Liver (tissue), 9 donors: ENCODE measurements around the gene ADAMTS14. TPM values are rescaled to one million over a fixed set of nuclear protein-coding genes. Genes with fewer than 3 reads are reported as not detected.

Source experiments
- DNase-seq: peaks from one replicate; pipeline ENCODE4 v3.0.0-alpha.2; 2017; ENCODE audit warnings: low spot score
- H3K27ac ChIP-seq, 2 donors: one replicate each; pipeline ENCODE4 v1.7.0; 2013; ENCODE audit warnings: inconsistent platforms in 2 of 2, low read length in 2 of 2, control low read depth in 1 of 2, low read depth in 1 of 2, mild to moderate bottlenecking in 1 of 2
- H3K27me3 ChIP-seq, 4 donors: one replicate each; pipeline versions ENCODE4 v1.6.1 to v1.7.0; 2013; ENCODE audit warnings: low read length in 3 of 4, inconsistent platforms in 1 of 4, mild to moderate bottlenecking in 1 of 4, moderate library complexity in 1 of 4; ENCODE audit not compliant: control insufficient read depth in 4 of 4, insufficient read depth in 4 of 4
- H3K36me3 ChIP-seq, 4 donors: one replicate each; pipeline versions ENCODE4 v1.6.1 to v1.7.0; 2013; ENCODE audit warnings: low read length in 3 of 4, mild to moderate bottlenecking in 3 of 4, low read depth in 1 of 4, moderate library complexity in 1 of 4; ENCODE audit not compliant: control insufficient read depth in 4 of 4, insufficient read depth in 3 of 4
- H3K4me1 ChIP-seq, 4 donors: one replicate each; pipeline versions ENCODE4 v1.6.1 to v1.7.0; 2013; ENCODE audit warnings: low read length in 3 of 4, mild to moderate bottlenecking in 3 of 4, moderate library complexity in 1 of 4; ENCODE audit not compliant: control insufficient read depth in 4 of 4, insufficient read depth in 4 of 4
- H3K4me3 ChIP-seq, 3 donors: one replicate each; pipeline versions ENCODE4 v1.6.1 to v1.7.0; 2013; ENCODE audit warnings: low read length in 3 of 3, control low read depth in 1 of 3, low read depth in 1 of 3, mild to moderate bottlenecking in 1 of 3
- H3K9ac ChIP-seq, 2 donors: one replicate each; pipeline ENCODE4 v1.7.0; 2013; ENCODE audit warnings: low read length in 2 of 2, mild to moderate bottlenecking in 2 of 2, moderate library complexity in 2 of 2, control low read depth in 1 of 2, low read depth in 1 of 2
- H3K9me3 ChIP-seq, 4 donors: one replicate each; pipeline versions ENCODE4 v1.6.1 to v1.7.0; 2013; ENCODE audit warnings: low read length in 3 of 4; ENCODE audit not compliant: control insufficient read depth in 4 of 4
- CTCF ChIP-seq: fragments of 150-350 bp; IDR thresholded peaks from 2 replicates; pipeline ENCODE4 v1.5.1; 2017; ENCODE audit warnings: improper control_type of control experiment, low read depth, low read length; ENCODE audit not compliant: missing input control
- EGR1 ChIP-seq, 2 donors: IDR thresholded peaks; 2 replicates each; pipeline ENCODE4 v1.6.1; 2016 to 2018; ENCODE audit warnings: antibody characterized with exemption in 2 of 2, low read depth in 2 of 2
- FOXA1 ChIP-seq: IDR thresholded peaks from 2 replicates; pipeline ENCODE4 v1.6.1; 2016; ENCODE audit warnings: antibody characterized with exemption
- FOXA2 ChIP-seq: IDR thresholded peaks from 2 replicates; pipeline ENCODE4 v1.6.1; 2016; ENCODE audit warnings: antibody characterized with exemption
- GABPA ChIP-seq, 2 donors: IDR thresholded peaks in 1 of 2; conservative IDR thresholded peaks in 1 of 2; 2 replicates each; pipeline ENCODE4 v1.6.1; 2016; ENCODE audit warnings: antibody characterized with exemption in 2 of 2, mild to moderate bottlenecking in 1 of 2, moderate library complexity in 1 of 2
- HNF4G ChIP-seq: IDR thresholded peaks from 2 replicates; pipeline ENCODE4 v1.6.1; 2016; ENCODE audit warnings: antibody characterized with exemption
- NR2F2 ChIP-seq: IDR thresholded peaks from 2 replicates; pipeline ENCODE4 v1.6.1; 2016; ENCODE audit warnings: antibody characterized with exemption
- RAD21 ChIP-seq, 2 donors: IDR thresholded peaks; 2 replicates each; pipeline ENCODE4 v1.6.1; 2016; ENCODE audit warnings: antibody characterized with exemption in 2 of 2, mild to moderate bottlenecking in 2 of 2
- REST ChIP-seq: IDR thresholded peaks from 2 replicates; pipeline ENCODE4 v1.6.1; 2016; ENCODE audit warnings: antibody characterized with exemption, mild to moderate bottlenecking
- RXRA ChIP-seq, 2 donors: IDR thresholded peaks; 2 replicates each; pipeline ENCODE4 v1.6.1; 2017 to 2018; ENCODE audit warnings: antibody characterized with exemption in 2 of 2, mild to moderate bottlenecking in 1 of 2
- SP1 ChIP-seq: IDR thresholded peaks from 2 replicates; pipeline ENCODE4 v1.6.1; 2018; ENCODE audit warnings: antibody characterized with exemption, mild to moderate bottlenecking
- ZBTB33 ChIP-seq: IDR thresholded peaks from 2 replicates; pipeline ENCODE4 v1.6.1; 2016; ENCODE audit warnings: antibody characterized with exemption
- WGBS: extraction: QIAGEN DNeasy Blood & Tissue Kit; methylation state at CpG from one replicate; pipeline ENCODE4 v1.1.7; 2013; 5-methylcytosine and 5-hydroxymethylcytosine counted together
- polyA plus RNA-seq, 2 donors: library from polyadenylated mRNA; stranded (reverse) in 1 of 2; unstranded in 1 of 2; fragments of 200-250 nt in 1 of 2; fragments of >200 nt in 1 of 2; fragmentation: Nextera tagmentation in 1 of 2; extraction: Ambion mirVana in 1 of 2; gene quantifications; one replicate each; pipeline versions ENCODE4 v1.2.1 to v1.2.3, GENCODE V29; 2013 to 2015
- total RNA-seq, 2 donors: library from RNA; depleted of rRNA; stranded (reverse); fragments of >200 nt; gene quantifications; one replicate each; pipeline ENCODE4 v1.2.3, GENCODE V29; 2014
- TF ChIP-seq, protein P1 (sequence below): IDR thresholded peaks from 2 replicates; pipeline ENCODE4 v1.6.1; 2016; ENCODE audit warnings: antibody characterized with exemption
- donor health status: healthy.
- donor health status: healthy.
- donor health status: healthy.
- donor health status: healthy.
- donor health status: healthy.

The ADAMTS14 gene
- total and polyA plus RNA-seq, 4 donors, result 0.09 to 0.33 (median 0.13) TPM

- 94% methylated on average over 6 of the region's 6 CpGs for WGBS
- DNase-seq, result no peak
Observed at GRCh38 chr10:70676511-70676910, 4.2 kb downstream of the ADAMTS14 start.

More at GRCh38 chr10:70676511-70676910, 4.2 kb downstream of the ADAMTS14 start:
- Histone ChIP-seq H3K36me3 (no peaks in the 10 kb centered on the region), H3K27ac (no peak overlapping the region), H3K9me3 (no peaks in the 10 kb centered on the region), H3K4me3 (no peak overlapping the region), H3K4me1 (peaks cover 3 to 11% (median 6%) of the 10 kb centered on the region in 4 donors), H3K9ac (no peak overlapping the region), H3K27me3 (peaks cover 0 to 3% (median 2%) of the 10 kb centered on the region in 4 donors)
- TF ChIP-seq SP1 (no peak), RXRA (IDR thresholded peaks at IDR 0.05) (no peak), GABPA (IDR thresholded peaks at IDR 0.05 in 1 of 2, conservative IDR thresholded peaks at IDR 0.05 in 1 of 2) (no peak), FOXA2 (no peak), NR2F2 (no peak), ZBTB33 (no peak), FOXA1 (no peak), HNF4G (no peak), CTCF (no peak), RAD21 (IDR thresholded peaks at IDR 0.05) (no peak), REST (no peak), EGR1 (IDR thresholded peaks at IDR 0.05; ENCODE audit: low read depth in 2 of 2) (no peak)
- TF ChIP-seq, protein P1, sequence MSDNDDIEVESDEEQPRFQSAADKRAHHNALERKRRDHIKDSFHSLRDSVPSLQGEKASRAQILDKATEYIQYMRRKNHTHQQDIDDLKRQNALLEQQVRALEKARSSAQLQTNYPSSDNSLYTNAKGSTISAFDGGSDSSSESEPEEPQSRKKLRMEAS, result no peak
